GM18873 (cell line): ENCODE results near the gene GATB.
"Not testable (repeated sequence)": the region's sequence is repeated elsewhere in the genome, so short reads cannot be mapped to it uniquely, and the experiment has no call there.

Experiments used
- ATAC-seq: cut with Tn5 transposase; IDR thresholded peaks from one replicate; pipeline ENCODE4 v1.9.1; 2021; ENCODE audit warnings: mild to moderate bottlenecking, moderate library complexity, moderate number of reproducible peaks; ENCODE audit not compliant: unreplicated experiment, low FRiP score

GATB gene

GRCh38 chr4:151785484-151786157 is 24.8 kb upstream of the GATB start:
- ATAC-seq: no peak

- no peak for ATAC-seq
Observed at GRCh38 chr4:151784706-151785105, 23.9 kb upstream of the GATB start.

- no peak for ATAC-seq
Observed at GRCh38 chr4:151783867-151784266, 23.1 kb upstream of the GATB start.

- no peak for ATAC-seq
Observed at GRCh38 chr4:151782296-151782695, 21.5 kb upstream of the GATB start.

GRCh38 chr4:151781026-151781425 is 20.2 kb upstream of the GATB start:
- ATAC-seq: no peak

GRCh38 chr4:151777471-151777870 is 16.7 kb upstream of the GATB start:
- ATAC-seq: no peak

GRCh38 chr4:151774324-151774723 is 13.5 kb upstream of the GATB start:
- no peak for ATAC-seq

- no peak for ATAC-seq
Observed at GRCh38 chr4:151772274-151772673, 11.5 kb upstream of the GATB start.

- no peak for ATAC-seq
Observed at GRCh38 chr4:151771664-151772063, 10.9 kb upstream of the GATB start.

- no peak for ATAC-seq
Observed at GRCh38 chr4:151770154-151770553, 9.3 kb upstream of the GATB start.

GRCh38 chr4:151768835-151769234 is 8.0 kb upstream of the GATB start:
- ATAC-seq: no peak

GRCh38 chr4:151766691-151767090 is 5.9 kb upstream of the GATB start:
- ATAC-seq: no peak

- ATAC-seq: no peak
Observed at GRCh38 chr4:151760002-151760401, 805 bp downstream of the GATB start.

- no peak for ATAC-seq
Observed at GRCh38 chr4:151753056-151753455, 7.8 kb downstream of the GATB start.

- ATAC-seq: no peak
Observed at GRCh38 chr4:151750156-151750555, 10.7 kb downstream of the GATB start.

- ATAC-seq: no peak
Observed at GRCh38 chr4:151745481-151746231, 15.2 kb downstream of the GATB start.

- ATAC-seq: no peak
Observed at GRCh38 chr4:151744614-151745013, 16.2 kb downstream of the GATB start.

- no peak for ATAC-seq
Observed at GRCh38 chr4:151743894-151744293, 16.9 kb downstream of the GATB start.

GRCh38 chr4:151743128-151743854 is 17.5 kb downstream of the GATB start:
- no peak for ATAC-seq

- ATAC-seq: no peak
Observed at GRCh38 chr4:151738720-151739517, 21.9 kb downstream of the GATB start.

- not testable (repeated sequence) for ATAC-seq
Observed at GRCh38 chr4:151736852-151737251, 24.0 kb downstream of the GATB start.
